H1 (cell line): ENCODE data around the gene HSPA1B. TPM values are rescaled to one million over a fixed set of nuclear protein-coding genes. Genes with fewer than 3 reads are reported as not detected.

Source experiments
- ATF3 ChIP-seq: IDR thresholded peaks from 2 replicates; pipeline ENCODE4 v1.6.1; 2011; ENCODE audit warnings: low read depth, mild to moderate bottlenecking, low read length; ENCODE audit not compliant: insufficient read depth
- BACH1 ChIP-seq: IDR thresholded peaks from 2 replicates; pipeline ENCODE4 v1.6.1; 2012; ENCODE audit warnings: low read length, improper control_type of control experiment
- CREB1 ChIP-seq: IDR thresholded peaks from 2 replicates; pipeline ENCODE4 v1.6.1; 2012; ENCODE audit warnings: inconsistent platforms
- E2F6 ChIP-seq: IDR thresholded peaks from 2 replicates; pipeline ENCODE4 v1.6.1; 2012; ENCODE audit warnings: inconsistent platforms
- JUND ChIP-seq: IDR thresholded peaks from 2 replicates; pipeline ENCODE4 v1.6.1; 2011; ENCODE audit warnings: mild to moderate bottlenecking, improper control_type of control experiment, low read length
- KDM4A ChIP-seq: IDR thresholded peaks from one replicate; pipeline ENCODE4 v1.7.1; 2012; ENCODE audit warnings: low read depth, mild to moderate bottlenecking, moderate library complexity, low read length, inconsistent platforms; ENCODE audit not compliant: severe bottlenecking
- KDM5A ChIP-seq: fragments of 200-600 bp; IDR thresholded peaks from 2 replicates; pipeline ENCODE4 v1.7.1; 2012; ENCODE audit warnings: mild to moderate bottlenecking, low read length, inconsistent platforms, mixed read lengths
- MAX ChIP-seq: IDR thresholded peaks from 2 replicates; pipeline ENCODE4 v1.6.1; 2012; ENCODE audit warnings: inconsistent platforms
- RAD21 ChIP-seq, 2 experiments: IDR thresholded peaks in 1 of 2; conservative IDR thresholded peaks in 1 of 2; 2 replicates each; pipeline ENCODE4 v1.6.1; 2011; ENCODE audit warnings: low read depth in 2 of 2, low read length in 2 of 2, improper control_type of control experiment in 1 of 2, inconsistent platforms in 1 of 2, mild to moderate bottlenecking in 1 of 2, moderate library complexity in 1 of 2
- SAP30 ChIP-seq: fragments of 300-600 bp; sonication (generic); IDR thresholded peaks from 2 replicates; pipeline ENCODE4 v1.7.1; 2012; ENCODE audit warnings: low read length, moderate library complexity, mild to moderate bottlenecking, inconsistent platforms; ENCODE audit not compliant: insufficient read depth, insufficient replicate concordance
- SIRT6 ChIP-seq: IDR thresholded peaks from one replicate; pipeline ENCODE4 v1.7.1; 2012; ENCODE audit warnings: low read length, inconsistent platforms
- SP2 ChIP-seq: IDR thresholded peaks from 2 replicates; pipeline ENCODE4 v1.6.1; 2012; ENCODE audit warnings: mild to moderate bottlenecking, low read length, inconsistent platforms
- SRF ChIP-seq: IDR thresholded peaks from 2 replicates; pipeline ENCODE4 v1.6.1; 2011; ENCODE audit warnings: mild to moderate bottlenecking, low read depth, low read length, moderate library complexity
- TAF1 ChIP-seq: IDR thresholded peaks from 2 replicates; pipeline ENCODE4 v1.6.1; 2011; ENCODE audit warnings: mild to moderate bottlenecking, low read depth, low read length
- TBP ChIP-seq: IDR thresholded peaks from 2 replicates; pipeline ENCODE4 v1.6.1; 2011; ENCODE audit warnings: low read depth, low read length, improper control_type of control experiment
- USF2 ChIP-seq: IDR thresholded peaks from 2 replicates; pipeline ENCODE4 v1.6.1; 2011; ENCODE audit warnings: low read length, improper control_type of control experiment
- polyA plus RNA-seq, 7 experiments: library from polyadenylated mRNA; depleted of rRNA in 3 of 7; stranded (reverse) in 5 of 7; unstranded in 2 of 7; fragments of >200 nt in 5 of 7; fragments of 200-250 nt in 2 of 7; gene quantifications; 1 replicate in 5 of 7; 2 replicates in 1 of 7; 4 replicates in 1 of 7; pipeline versions ENCODE4 v1.2.1 to v1.2.3, GENCODE V29; 2011 to 2013; ENCODE audit warnings: missing spikeins in 2 of 7, mixed read lengths in 2 of 7
- total RNA-seq: library from RNA; stranded (reverse); fragmentation: NEBNext Ultra II Directional; extraction: Animal tissue kit (Norgen Biotek cat#: 25700); gene quantifications from 2 replicates; pipeline ENCODE4 v1.2.1, GENCODE V29; 2021

Gene HSPA1B
- total and polyA plus RNA-seq, 2 of the 8 experiments (the other 6 are each of a cell fraction or from before 2014, with no cell fraction given): 36.6 to 76.6 TPM

GRCh38 chr6:31862344-31863235 is 35.1 kb downstream of the HSPA1B start, which contains the start of gene NEU1 (continued):
- TF ChIP-seq SIRT6: no peak
- peak; percentile 8; the same call in 1 of the 2 replicates for TF ChIP-seq SP2
- TF ChIP-seq CREB1: peak; percentile 74
- TF ChIP-seq KDM4A: peak; percentile 32
- peak; percentile 91 for TF ChIP-seq TAF1
- peak; percentile 73 for TF ChIP-seq ATF3
- TF ChIP-seq KDM5A: no peak
- TF ChIP-seq MAX: peak; percentile 87
- TF ChIP-seq JUND: peak; percentile 53
- no peak for TF ChIP-seq BACH1
- peak; percentile 73 for TF ChIP-seq SAP30
- TF ChIP-seq SRF: no peak
- TF ChIP-seq E2F6: peak; percentile 78
- TF ChIP-seq TBP: peak; percentile 92
- TF ChIP-seq USF2: peak; percentile 94
- no peak for TF ChIP-seq RAD21 (IDR thresholded peaks at IDR 0.05 in 1 of 2, conservative IDR thresholded peaks at IDR 0.05 in 1 of 2; ENCODE audit: low read depth in 2 of 2, low read length in 2 of 2)
